HG03159 (cell line): ENCODE measurements around the gene TMEM171.

Experiments
- ATAC-seq: cut with Tn5 transposase; IDR thresholded peaks from one replicate; pipeline ENCODE4 v1.9.1; 2021; ENCODE audit warnings: mild to moderate bottlenecking, moderate library complexity; ENCODE audit not compliant: unreplicated experiment

TMEM171 gene

GRCh38 chr5:73120222-73121118 lies at the start of gene TMEM171:
Gene TMEM171, plus strand, starts transcription at chr5:73120575. Its CDS starts 2,799 bp downstream, at chr5:73123374.
- ATAC-seq = no peak

- ATAC-seq = no peak
These were observed 39.3 kb upstream of the TMEM171 start for GRCh38 chr5:73081093-73081492.

GRCh38 chr5:73088026-73088425 lies 32.3 kb upstream of the TMEM171 start:
- ATAC-seq = no peak

GRCh38 chr5:73093943-73094342 lies 26.4 kb upstream of the TMEM171 start:
- ATAC-seq = no peak

- ATAC-seq = no peak
These were observed 26.0 kb upstream of the TMEM171 start for GRCh38 chr5:73094415-73094814.

GRCh38 chr5:73095564-73096238 lies 24.7 kb upstream of the TMEM171 start:
- ATAC-seq = no peak

GRCh38 chr5:73096239-73096575 lies 24.2 kb upstream of the TMEM171 start:
- no peak for ATAC-seq

GRCh38 chr5:73097740-73098139 lies 22.6 kb upstream of the TMEM171 start:
- ATAC-seq = no peak

GRCh38 chr5:73100109-73100508 lies 20.3 kb upstream of the TMEM171 start:
- no peak for ATAC-seq

GRCh38 chr5:73103870-73104299 lies 16.5 kb upstream of the TMEM171 start:
- no peak for ATAC-seq

GRCh38 chr5:73104326-73104725 lies 16.0 kb upstream of the TMEM171 start:
- no peak for ATAC-seq

GRCh38 chr5:73106335-73106734 lies 14.0 kb upstream of the TMEM171 start:
- no peak for ATAC-seq

GRCh38 chr5:73110190-73110589 lies 10.2 kb upstream of the TMEM171 start:
- ATAC-seq = no peak

- ATAC-seq = no peak
These were observed 8.8 kb upstream of the TMEM171 start for GRCh38 chr5:73111536-73111935.

GRCh38 chr5:73112359-73112758 lies 8.0 kb upstream of the TMEM171 start:
- ATAC-seq = no peak

- ATAC-seq = no peak
These were observed 6.2 kb upstream of the TMEM171 start for GRCh38 chr5:73114044-73114688.

- ATAC-seq = no peak
These were observed 4.8 kb upstream of the TMEM171 start for GRCh38 chr5:73115399-73116051.

- ATAC-seq = no peak
These were observed 3.9 kb upstream of the TMEM171 start for GRCh38 chr5:73116506-73116905.

- ATAC-seq = no peak
These were observed 3.2 kb upstream of the TMEM171 start for GRCh38 chr5:73117088-73117740.

- ATAC-seq = no peak
These were observed 1.9 kb upstream of the TMEM171 start for GRCh38 chr5:73118391-73118973.
